Measurements from ENCODE around the gene IVL.

The IVL gene, protein sequence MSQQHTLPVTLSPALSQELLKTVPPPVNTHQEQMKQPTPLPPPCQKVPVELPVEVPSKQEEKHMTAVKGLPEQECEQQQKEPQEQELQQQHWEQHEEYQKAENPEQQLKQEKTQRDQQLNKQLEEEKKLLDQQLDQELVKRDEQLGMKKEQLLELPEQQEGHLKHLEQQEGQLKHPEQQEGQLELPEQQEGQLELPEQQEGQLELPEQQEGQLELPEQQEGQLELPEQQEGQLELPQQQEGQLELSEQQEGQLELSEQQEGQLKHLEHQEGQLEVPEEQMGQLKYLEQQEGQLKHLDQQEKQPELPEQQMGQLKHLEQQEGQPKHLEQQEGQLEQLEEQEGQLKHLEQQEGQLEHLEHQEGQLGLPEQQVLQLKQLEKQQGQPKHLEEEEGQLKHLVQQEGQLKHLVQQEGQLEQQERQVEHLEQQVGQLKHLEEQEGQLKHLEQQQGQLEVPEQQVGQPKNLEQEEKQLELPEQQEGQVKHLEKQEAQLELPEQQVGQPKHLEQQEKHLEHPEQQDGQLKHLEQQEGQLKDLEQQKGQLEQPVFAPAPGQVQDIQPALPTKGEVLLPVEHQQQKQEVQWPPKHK

DNA sequence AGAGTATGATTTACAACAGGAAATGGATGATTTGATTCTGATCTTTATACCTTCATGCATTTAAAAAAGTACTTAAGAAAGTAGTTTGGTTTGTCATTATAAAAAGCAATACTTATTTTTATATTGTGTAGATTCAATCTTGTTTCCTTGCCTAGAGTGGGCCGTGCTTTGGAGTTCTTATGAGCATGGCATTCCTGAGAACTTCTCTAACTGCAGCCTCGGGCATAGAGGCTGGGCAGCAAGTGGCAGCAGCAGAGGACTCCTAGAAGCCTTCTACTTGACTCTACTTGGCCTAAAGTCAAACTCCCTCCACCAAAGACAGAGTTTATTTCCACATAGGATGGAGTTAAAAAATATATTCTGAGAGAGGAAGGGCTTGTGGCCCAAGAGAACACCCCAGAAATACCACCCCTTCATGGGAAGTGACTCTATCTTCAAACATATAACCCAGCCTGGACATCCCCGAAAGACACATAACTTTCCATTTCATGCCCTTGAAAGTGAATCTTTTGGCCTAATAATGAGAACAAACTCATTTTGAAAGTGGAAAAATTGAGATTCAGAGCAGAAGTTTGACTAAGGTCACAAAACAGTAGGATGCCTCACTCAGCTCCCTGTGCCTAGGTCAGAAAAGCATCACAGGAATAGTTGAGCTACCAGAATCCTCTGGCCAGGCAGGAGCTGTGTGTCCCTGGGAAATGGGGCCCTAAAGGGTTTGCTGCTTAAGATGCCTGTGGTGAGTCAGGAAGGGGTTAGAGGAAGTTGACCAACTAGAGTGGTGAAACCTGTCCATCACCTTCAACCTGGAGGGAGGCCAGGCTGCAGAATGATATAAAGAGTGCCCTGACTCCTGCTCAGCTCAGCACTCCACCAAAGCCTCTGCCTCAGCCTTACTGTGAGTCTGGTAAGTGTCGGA lies at the start of gene IVL:
Gene IVL, plus strand, starts transcription at position 861 of the 916 bp plus-strand sequence. CDS start 1,252 bp downstream, outside the sequence.
- DNase-seq = no peak

DNA sequence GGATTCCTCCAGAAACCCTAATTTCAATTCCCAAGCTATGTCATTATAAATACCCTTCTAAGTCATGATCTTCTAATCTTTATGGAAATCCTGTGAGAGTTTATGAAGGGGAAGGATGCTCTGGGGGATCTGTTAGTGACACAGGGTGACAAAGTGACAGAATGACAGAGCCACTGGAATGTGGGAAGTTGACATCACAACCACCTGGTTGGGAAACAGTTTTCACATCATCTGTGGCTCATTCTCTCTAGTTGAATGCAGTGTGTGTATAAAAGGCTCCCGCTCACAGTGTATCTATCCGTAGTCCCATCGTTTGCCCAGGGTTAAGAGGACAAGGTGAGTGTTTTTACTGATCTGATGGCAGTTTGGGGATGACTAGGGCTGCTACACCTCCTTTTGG lies 48.6 kb upstream of the IVL start, which contains the start of gene LCE7A:
Gene LCE7A, plus strand, starts transcription at position 301 of the 400 bp plus-strand sequence. CDS start 702 bp downstream, outside the sequence.
- DNase-seq = no peak

DNA sequence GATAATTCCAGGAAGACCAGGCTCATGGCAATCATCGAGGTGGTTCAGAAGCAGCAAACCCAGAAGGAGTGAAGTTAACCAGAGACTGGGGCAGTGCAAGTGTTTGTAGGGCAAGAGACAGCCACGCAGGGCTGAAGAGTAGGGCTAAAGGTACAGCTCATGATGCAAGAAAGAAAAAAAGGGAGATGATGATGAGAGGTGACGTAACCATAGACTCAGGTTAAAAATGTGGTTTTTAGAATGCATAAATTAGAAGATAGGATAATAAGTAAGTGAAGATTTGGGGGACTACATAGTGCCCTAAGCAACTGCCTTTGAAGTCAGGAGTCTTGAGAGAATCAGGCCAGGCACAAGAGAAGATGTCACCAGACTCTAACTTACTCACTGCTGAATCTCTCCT lies 48.2 kb upstream of the IVL start:
- no peak for DNase-seq

DNA sequence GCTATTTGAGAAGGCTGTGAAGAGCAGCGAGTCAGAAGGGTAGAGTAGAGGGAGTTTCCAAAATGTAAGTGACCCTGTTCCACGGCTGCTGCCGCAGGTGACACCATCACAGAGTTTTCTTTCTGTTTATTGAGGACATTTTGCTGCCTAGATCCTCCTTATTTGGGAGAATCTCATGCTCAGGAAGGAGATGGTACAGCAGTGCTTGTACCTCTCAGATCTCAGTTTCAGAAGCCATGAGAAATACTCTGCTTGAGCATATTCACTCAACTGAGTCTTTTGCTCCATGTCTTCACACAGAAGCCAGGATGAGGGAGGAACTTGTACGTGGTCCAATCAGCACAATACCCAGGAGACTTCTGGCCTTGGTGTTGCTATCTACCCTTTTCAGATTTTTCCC lies 47.0 kb upstream of the IVL start:
- no peak for DNase-seq

DNA sequence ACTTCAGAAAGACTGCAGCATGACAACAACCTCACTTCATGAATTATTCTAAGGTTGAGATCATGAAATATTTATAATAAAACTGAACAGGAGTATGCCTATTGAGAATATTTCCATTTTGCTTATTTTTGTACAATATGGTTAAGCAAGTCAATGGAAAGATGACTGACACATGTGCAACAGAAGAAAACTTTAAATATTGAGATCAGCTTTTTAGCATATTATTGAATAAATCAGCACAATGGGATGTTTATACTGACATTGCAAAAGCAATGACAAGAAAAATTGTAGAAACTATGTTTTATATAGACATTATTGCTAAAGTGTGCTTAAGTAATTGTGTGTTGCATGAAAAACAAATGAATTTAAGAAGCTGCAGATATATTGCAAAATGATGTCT lies 43.9 kb upstream of the IVL start:
- no peak for DNase-seq

DNA sequence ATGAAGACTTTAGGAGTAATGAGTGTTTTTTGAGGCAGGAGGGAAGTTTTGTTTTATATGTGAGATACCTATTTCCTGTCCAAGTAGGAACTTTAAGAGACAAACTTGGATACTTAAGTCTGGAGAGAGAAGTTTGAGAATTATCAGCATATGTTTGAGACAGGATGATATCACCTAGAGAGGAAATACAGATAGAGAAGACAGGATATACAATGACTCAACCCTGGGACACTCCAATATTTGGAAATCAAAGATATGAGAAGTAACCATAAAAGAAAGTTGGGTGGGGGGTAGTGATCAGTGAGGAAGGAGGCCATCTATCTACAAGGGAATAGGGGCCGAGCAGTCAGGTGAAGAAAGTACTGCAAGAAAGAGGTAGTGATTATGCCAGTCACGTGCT lies 42.0 kb upstream of the IVL start:
- no peak for DNase-seq

DNA sequence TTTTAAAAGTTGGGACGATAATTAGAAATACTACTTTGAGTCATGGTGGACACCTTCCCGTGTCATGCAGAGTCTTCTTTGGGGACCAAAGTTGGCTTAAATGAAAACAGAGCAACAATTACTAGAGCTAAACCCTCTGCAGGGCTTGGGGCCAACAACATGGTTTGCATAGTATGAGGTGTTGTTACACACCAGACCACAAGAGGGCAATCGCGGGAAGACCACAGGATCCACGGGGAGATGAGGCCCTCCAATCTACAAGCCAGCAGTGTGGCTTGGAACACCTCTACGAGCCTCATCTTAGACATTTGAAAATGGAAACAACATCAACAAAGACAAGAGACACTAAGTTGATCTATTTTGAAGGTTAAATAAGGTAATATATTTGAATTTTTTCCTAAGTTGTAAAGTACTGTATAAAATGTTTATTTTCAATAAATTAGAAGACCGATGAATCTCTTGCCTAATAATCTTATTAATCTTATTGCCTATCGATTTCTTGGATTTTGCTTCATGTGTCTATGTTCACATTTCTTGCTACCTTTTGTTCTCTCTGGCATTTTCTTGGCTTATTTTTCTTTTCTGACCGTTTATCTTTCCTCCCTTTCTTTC lies 38.4 kb upstream of the IVL start:
- DNase-seq = peak; percentile 80 to 87

DNA sequence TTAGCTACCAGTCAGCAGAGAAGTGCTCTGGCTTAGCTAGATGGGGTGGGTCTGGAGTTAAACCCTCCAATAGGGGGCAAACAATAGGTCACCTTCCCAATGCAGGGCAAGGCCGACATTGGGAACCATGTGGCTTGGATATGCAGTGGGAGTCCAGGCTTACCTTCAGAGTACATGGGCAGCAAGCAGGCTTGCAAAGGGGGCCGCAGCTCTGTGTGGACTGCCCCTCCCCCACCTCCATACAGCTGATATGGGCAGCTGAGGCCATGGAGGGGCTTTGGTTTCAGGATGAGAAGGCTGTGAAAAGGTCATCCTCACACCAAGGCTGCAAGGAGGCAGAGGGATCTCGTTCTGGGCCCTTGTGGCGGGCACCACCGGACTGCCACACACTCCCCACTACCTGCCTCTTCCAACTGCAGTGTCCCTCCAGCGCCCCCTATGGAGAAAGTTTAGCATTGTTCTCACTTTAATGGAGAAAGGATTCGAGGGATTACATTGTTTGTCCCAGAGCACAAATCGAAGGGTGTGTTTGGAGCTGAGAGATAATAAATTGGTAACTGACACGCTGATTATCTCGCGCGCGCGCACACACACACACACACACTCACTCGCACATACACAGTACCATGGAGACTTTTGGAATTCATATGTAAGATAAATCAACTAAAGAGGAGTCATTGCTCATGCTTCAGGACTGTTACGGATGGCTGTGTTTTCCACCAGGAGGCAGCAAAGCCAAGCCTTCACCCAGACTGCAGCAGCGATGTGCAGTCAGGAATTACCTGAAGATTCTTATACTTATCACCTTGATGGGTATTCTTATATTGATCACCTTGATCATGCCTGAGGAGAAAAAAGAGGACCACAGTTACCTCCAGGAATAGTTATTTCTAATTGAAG lies 37.3 kb upstream of the IVL start:
- peak; percentile 54 to 74 for DNase-seq

DNA sequence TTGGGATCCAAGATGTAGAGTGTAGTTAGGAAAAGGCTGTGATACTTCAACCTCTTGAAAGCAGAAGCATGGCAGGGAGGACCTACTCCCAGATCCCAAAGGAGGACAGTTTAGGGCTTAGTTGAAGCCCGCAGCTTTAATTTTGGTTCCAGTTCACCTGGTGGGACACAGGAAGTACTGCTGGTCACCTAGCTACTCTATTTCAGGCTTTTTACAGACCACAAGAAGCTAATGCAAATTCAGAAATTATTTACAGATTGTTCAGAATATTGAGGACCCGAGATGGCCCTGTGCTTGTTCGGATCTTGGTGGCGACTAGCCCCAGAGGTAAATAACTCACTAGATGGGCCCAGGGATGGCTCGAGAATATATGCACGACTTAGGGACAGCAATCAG lies 36.6 kb upstream of the IVL start:
- no peak for DNase-seq

DNA sequence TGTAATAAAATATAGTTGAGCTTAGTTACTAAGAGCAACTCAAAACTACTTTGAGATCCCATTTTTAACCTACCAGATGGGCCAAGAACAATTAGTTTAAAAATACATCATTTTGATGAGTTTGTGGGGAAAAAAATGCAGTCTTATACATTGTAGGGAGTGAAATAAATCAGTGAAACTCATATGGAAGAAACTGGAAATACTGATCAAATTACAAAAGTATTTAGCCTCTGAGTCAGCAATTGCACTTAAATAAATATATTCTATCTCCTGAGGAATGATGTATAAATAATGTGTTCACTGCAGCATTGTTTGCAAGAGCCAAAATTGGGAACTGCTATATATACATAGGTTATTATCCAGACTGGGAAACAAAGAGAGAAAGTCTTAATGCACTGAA lies 34.9 kb upstream of the IVL start:
- DNase-seq = no peak

DNA sequence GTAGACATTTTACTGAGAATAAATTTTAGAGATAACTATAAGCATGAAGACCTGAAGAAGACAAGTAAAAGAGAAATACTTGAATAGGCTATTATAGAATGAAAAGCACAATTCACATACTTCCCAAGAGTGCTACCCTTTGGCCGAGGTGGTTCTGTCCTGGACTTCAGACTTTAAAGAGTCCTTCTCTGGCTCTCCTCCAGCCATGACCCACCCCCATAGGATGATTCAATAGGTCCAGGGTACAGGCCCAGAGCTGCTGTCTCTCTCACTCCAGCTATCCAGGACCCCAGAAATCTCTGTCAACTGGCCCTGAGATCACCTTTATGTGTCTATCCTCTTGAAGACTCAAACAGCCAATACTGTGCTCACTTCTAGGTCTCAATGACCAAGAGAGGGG lies 31.5 kb upstream of the IVL start:
- DNase-seq = no peak

DNA sequence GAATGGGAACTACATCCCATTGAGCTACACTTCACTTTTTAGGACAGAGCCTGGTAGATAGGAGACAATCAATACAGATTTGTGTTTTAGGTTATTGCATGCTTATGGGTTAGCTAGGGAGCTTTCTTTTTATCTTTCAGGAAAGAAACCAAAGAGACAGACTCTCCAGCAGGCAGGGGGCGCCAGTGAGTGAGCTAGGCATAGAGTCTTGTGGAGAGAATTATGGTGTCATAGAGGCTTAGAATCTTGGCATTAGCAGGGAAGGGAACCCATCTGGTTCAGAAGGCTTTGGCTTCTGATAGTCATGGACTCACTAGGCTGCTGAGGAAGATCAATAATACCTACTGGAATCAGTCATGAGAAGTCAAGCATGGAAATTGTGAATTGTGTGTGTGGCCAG lies 30.3 kb upstream of the IVL start, which contains the start of gene SMCP:
Gene SMCP, plus strand, starts transcription at position 281 of the 400 bp plus-strand sequence. CDS start 6,101 bp downstream, outside the sequence.
- no peak for DNase-seq

DNA sequence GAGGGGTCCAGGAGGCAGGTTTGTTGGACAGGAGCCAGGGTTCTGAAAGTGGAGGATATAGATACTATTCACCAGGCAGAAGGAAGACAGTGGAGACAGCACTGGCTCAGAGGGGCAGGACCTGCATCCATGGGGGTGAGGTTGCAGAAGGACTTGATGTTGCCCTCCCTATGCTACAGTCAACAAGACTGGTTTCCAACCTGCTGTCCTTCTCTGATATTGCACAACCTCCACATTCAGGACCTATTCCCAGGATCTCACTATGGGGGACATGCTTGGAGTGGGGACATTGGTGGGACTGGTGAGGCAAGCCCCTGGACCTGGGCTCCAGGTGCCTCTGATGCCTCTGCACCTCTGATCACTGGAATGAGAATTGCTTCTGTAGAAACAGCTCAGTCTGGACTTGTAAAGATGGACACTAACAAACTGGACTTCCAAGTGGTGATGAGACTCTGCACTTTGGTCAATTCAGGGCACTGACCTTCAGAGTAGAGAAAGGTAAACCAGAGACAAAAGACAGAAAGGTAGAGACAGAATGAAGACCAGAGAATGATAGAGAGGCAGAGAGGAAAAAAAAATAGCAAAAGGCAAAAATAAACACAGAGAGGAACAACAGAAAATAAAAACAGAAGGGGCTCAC lies 28.7 kb upstream of the IVL start:
- no peak for DNase-seq

DNA sequence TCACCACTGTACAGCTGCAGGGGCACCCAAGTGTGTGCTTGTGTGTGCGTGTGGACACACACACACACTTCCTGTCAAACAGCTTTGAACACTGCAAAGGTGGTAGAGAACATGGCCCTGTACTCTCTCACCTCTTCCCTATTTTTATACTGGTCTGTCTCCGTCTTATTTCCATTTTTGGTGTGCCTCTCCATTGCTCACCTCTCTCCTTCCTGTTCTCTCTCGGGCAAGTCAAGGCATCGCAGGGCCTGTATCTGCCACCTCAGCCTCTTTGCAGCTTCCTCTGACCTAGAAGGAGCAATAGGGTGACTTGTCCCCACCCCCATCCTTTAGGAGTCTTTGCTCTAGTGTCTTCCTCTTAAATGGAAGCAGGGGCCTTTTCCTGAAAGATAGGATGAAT lies 28.0 kb upstream of the IVL start:
- DNase-seq = no peak

DNA sequence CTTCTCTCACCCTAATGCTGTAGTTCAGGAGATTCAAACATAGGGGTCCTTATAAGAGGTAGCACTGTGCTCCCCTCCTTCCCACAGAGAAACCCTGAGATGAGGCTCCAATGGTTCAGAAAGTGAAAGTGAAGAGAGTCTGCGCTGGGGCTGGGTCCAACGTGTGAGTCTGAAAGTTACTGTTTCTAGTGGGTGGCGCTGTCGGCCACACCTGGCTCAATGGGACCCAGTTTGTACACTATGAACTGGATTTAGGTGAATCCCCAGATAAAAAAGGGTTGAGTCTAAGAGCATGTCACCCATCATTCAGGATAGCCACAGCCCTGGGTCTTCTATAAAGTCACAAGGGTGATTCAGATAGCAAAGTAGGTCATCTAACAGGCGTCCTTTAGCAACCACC lies 27.4 kb upstream of the IVL start:
- DNase-seq = no peak

DNA sequence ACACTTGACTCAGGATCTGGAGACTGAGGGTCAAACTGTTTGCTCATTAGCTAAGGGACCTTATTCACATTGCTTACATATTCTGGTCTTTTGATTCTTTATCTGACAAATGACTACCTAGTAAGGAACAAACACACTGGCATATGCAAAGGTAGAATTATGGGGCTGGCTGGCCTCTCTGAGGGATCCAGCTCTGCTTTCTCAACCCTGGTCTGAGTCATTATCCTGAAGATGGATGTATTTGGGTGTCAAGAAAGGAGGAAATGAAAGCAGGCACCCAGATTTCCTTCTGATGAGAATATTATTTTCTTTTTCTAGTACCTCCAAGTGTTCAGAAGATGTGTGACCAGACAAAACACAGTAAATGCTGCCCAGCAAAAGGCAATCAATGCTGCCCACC lies 24.3 kb upstream of the IVL start:
- DNase-seq = no peak

DNA sequence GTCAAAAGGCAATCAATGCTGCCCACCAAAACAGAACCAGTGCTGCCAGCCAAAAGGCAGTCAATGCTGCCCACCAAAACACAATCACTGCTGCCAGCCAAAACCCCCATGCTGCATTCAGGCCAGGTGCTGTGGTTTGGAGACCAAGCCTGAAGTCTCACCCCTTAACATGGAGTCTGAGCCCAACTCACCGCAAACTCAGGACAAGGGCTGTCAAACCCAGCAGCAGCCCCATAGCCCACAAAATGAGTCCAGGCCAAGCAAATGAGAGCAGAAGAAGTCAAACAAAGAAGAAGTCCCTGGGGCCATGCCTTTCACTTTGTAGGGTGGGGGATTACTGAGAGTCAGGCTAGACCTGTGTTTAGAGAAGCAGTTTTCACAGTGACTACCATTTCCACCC lies 23.8 kb upstream of the IVL start:
- no peak for DNase-seq

DNA sequence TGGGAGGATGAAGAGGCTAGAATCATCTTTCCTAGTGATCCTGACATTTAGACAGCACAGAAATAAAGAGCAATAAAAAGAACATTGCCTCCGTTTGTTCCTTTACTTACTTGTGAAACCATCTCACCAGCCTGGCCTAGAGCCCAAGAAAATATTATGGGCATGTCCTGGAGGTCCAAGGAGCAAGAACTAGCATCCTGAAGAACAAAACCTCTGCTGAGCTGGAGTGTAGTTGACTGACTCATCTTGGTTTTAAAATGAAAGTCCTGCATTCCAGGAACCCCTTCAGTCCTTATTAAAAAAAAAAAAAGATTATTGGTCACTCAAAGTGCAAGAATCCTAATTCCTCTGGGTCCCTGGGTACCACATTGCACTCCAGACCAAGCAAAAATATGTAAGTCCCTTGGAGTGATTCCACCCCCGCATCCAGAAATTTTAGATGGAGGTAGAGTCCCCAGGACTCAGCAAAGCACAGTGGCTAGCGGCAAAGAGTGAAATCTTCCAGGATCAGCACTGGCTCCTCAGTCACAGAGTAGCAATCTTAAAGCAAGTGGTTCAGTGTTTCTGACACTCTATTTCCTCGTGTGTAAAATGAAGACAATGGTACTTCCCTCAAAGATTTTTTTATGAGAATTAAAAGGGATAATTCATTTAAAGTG lies 23.3 kb upstream of the IVL start:
- DNase-seq = no peak

DNA sequence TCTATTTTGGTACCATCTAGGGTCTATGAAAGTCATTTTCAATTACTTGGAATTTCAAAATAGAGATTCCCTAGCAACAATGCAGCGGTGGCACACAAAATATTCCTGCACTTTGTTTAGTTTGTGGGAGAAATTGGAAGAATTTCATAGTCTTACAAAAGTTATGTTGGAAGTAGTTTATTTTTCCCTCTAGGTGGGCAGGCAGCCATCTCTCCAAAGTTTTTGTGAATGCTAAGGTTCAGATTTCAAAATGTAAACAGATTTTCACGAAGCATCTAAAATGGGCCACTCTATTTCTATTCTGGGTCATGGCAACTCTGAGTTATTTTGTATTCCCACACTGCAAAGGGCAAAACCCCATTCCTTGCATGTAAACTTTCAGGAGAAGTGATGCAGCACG lies 22.3 kb upstream of the IVL start:
- DNase-seq = no peak

DNA sequence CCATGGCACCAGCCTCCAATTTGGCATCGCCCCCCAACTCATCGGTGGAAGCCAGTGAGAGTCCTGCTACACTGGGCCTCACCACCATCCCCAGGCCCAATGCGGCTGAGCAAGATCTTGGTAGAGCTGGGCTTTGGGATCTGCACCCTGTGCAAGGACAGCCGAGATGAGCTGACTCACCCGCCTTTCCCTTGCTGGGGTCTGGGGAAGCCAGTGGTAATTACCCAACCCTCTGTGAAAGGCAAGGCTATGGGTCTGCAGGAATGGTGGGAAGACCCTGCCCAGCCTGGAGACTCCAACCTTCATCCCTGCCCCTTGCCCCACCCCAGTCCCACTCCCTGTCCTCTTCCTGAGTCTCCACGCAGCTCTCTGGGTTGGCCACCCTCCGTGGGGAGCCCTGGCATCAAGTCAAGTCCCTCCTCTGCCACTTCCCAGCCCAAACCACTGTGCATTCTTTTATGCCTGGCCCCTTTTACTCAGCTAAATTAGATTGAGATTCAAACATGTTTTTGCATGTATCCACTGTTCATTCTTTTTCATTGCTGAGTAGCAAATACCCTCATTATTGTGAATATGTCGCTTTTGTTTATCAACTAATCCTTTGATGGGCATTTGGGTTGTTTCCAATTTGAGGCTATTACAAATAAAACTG lies 21.5 kb upstream of the IVL start:
- DNase-seq = no peak

Data from SHP77 (cell line).